Motor neuron (in vitro differentiated cells): Measurements from ENCODE around the gene GDF7. TPM values are rescaled to one million over a fixed set of nuclear protein-coding genes. Genes with fewer than 3 reads are reported as not detected.

Experiments used
- ATAC-seq, 8 experiments: fragments of 200-7000 bp; cut with Tn5 transposase; replicated peaks in 6 of 8; 2 replicates each; pipeline ENCODE4 v1.8.0; 2021; ENCODE audit warnings: mild to moderate bottlenecking in 8 of 8, moderate library complexity in 8 of 8
- H3K27ac ChIP-seq, 2 donors: fragments of 250-450 bp; sonication (Bioruptor Pico); 2 replicates each; pipeline ENCODE4 v1.9.0; 2021; ENCODE audit warnings: antibody characterized with exemption in 2 of 2, mild to moderate bottlenecking in 2 of 2, moderate library complexity in 1 of 2
- H3K4me1 ChIP-seq, 2 donors: fragments of 250-450 bp; sonication (Bioruptor Pico); replicated peaks in 1 of 2; 2 replicates each; pipeline ENCODE4 v1.6.1; 2021; ENCODE audit warnings: antibody characterized with exemption in 2 of 2, mild to moderate bottlenecking in 2 of 2, moderate library complexity in 1 of 2
- H3K4me3 ChIP-seq, 5 donors: fragments of 250-450 bp; sonication (Bioruptor Pico); 2 replicates each; pipeline ENCODE4 v1.9.0; 2021; ENCODE audit warnings: antibody characterized with exemption in 5 of 5, mild to moderate bottlenecking in 5 of 5, moderate library complexity in 4 of 5
- WGBS, 10 experiments: fragments of 450-650 bp; shearing (Covaris generic); methylation state at CpG; one replicate each; pipeline ENCODE4 v1.0.0; 2022; 5-methylcytosine and 5-hydroxymethylcytosine counted together
- in situ Hi-C, 9 experiments: fragments of 400-800 bp; cut with MboI; loops; one replicate each; pipeline ENCODE4 v1.15.0; 2021; ENCODE audit warnings: low sequenced_read_pairs in 9 of 9, low pct_unique_long_range_greater_than_20kb in 2 of 9; ENCODE audit not compliant: unreplicated experiment in 9 of 9
- total RNA-seq, 8 experiments: library from RNA; unstranded; fragments of 300-600 nt; gene quantifications; 2 replicates each; pipeline versions ENCODE4 v1.2.3 to v1.2.4, GENCODE V29; 2022

The GDF7 gene
- total RNA-seq, 8 experiments from 2014 or later: 0.22 to 4.7 (median 0.57) TPM

GRCh38 chr2:20667531-20668401, 822 bp downstream of the GDF7 start:
- Histone ChIP-seq H3K4me1 (peaks cover 0 to 4% of the 10 kb centered on the region in 2 donors), H3K27ac (no peak overlapping the region), H3K4me3 (peak overlapping the region; percentile 22 to 45 (median 38))
- WGBS, 10 experiments: 0 to 84% methylated on average over 1 to 5 of the region's 39 CpGs; no CpG with 5 or more reads in 8 of the 10 experiments
- in situ Hi-C loops: loop anchor here (10.0 to 25.0 kb wide), 4 partner anchors 270 to 445 kb away; partner anchors contain the start of gene TDRD15 (in 1 of the 9)
- ATAC-seq: peak in 4 of 8 experiments; percentile 7 to 27 (median 16)

GRCh38 chr2:20668451-20668850, 1.5 kb downstream of the GDF7 start:
- Histone ChIP-seq H3K27ac (no peak overlapping the region), H3K4me3 (no peak overlapping the region), H3K4me1 (peaks cover 0 to 4% of the 10 kb centered on the region in 2 donors)
- 58 to 100% (median 83%) methylated on average over 1 to 4 of the region's 6 CpGs; no CpG with 5 or more reads in 3 of the 10 experiments for WGBS, 10 experiments
- no peak for ATAC-seq
- in situ Hi-C loops: loop anchor here (10.0 to 25.0 kb wide), 4 partner anchors 269 to 444 kb away; partner anchors contain the start of gene TDRD15 (in 1 of the 9)

- no peak for ATAC-seq
- H3K4me3 ChIP-seq: no peak overlapping the region
- H3K4me1 ChIP-seq: peaks cover 0 to 4% of the 10 kb centered on the region in 2 donors
- 10 to 80% (median 34%) methylated on average over 1 to 6 of the region's 8 CpGs; no CpG with 5 or more reads in 3 of the 10 experiments for WGBS, 10 experiments
- in situ Hi-C loops: loop anchor here (10.0 to 25.0 kb wide), 4 partner anchors 268 to 443 kb away; partner anchors contain the start of gene TDRD15 (in 1 of the 9)
- no peak overlapping the region for H3K27ac ChIP-seq
Observed at GRCh38 chr2:20668871-20669475, 2.0 kb downstream of the GDF7 start.

- H3K27ac ChIP-seq: no peak overlapping the region
- ATAC-seq: no peak
- 0 to 82% (median 27%) methylated on average over 1 to 17 of the region's 45 CpGs; no CpG with 5 or more reads in 4 of the 10 experiments for WGBS, 10 experiments
- peaks cover 0 to 4% of the 10 kb centered on the region in 2 donors for H3K4me1 ChIP-seq
- no peak overlapping the region for H3K4me3 ChIP-seq
- in situ Hi-C loops: loop anchor here (10.0 to 25.0 kb wide), 4 partner anchors 268 to 443 kb away; partner anchors contain the start of gene TDRD15 (in 1 of the 9)
Observed at GRCh38 chr2:20669562-20670314, 2.8 kb downstream of the GDF7 start.

- in situ Hi-C loops: loop anchor here in 7 of 9 experiments (25.0 kb wide), 3 partner anchors 267 to 442 kb away; partner anchors contain the start of gene TDRD15 (in 1 of the 7)
- 15 to 88% (median 19%) methylated on average over 4 to 21 of the region's 83 CpGs; no CpG with 5 or more reads in 6 of the 10 experiments for WGBS, 10 experiments
- ATAC-seq: peak in 4 of 8 experiments; percentile 10 to 28 (median 23)
- Histone ChIP-seq H3K4me3 (no peak overlapping the region), H3K27ac (no peak overlapping the region), H3K4me1 (peaks cover 0 to 4% of the 10 kb centered on the region in 2 donors)
Observed at GRCh38 chr2:20670315-20671035, 3.5 kb downstream of the GDF7 start.

GRCh38 chr2:20671036-20671735, 4.2 kb downstream of the GDF7 start:
- H3K4me1 ChIP-seq: peaks cover 0 to 4% of the 10 kb centered on the region in 2 donors
- in situ Hi-C loops: loop anchor here in 7 of 9 experiments (25.0 kb wide), 3 partner anchors 266 to 441 kb away; partner anchors contain the start of gene TDRD15 (in 1 of the 7)

GRCh38 chr2:20671736-20672080, 4.8 kb downstream of the GDF7 start:
- in situ Hi-C loops: loop anchor here in 7 of 9 experiments (25.0 kb wide), 3 partner anchors 266 to 441 kb away; partner anchors contain the start of gene TDRD15 (in 1 of the 7)
- ATAC-seq: no peak
- Histone ChIP-seq H3K27ac (no peak overlapping the region), H3K4me1 (peaks cover 0 to 4% of the 10 kb centered on the region in 2 donors), H3K4me3 (no peak overlapping the region)
- WGBS, 10 experiments: 0 to 48% (median 16%) methylated on average over 3 to 11 of the region's 13 CpGs; no CpG with 5 or more reads in 1 of the 10 experiments

More at GRCh38 chr2:20671036-20671735, 4.2 kb downstream of the GDF7 start:
- no peak for ATAC-seq
- WGBS, 10 experiments: 3 to 77% (median 47%) methylated on average over 3 to 9 of the region's 60 CpGs; no CpG with 5 or more reads in 3 of the 10 experiments
- no peak overlapping the region for H3K27ac ChIP-seq
- no peak overlapping the region for H3K4me3 ChIP-seq

- in situ Hi-C loops: loop anchor here in 7 of 9 experiments (25.0 kb wide), 3 partner anchors 265 to 440 kb away; partner anchors contain the start of gene TDRD15 (in 1 of the 7)
- no peak overlapping the region for H3K27ac ChIP-seq
- ATAC-seq: no peak
- no peak overlapping the region for H3K4me3 ChIP-seq
- WGBS, 10 experiments: 0 to 59% (median 27%) methylated on average over 1 to 7 of the region's 18 CpGs; no CpG with 5 or more reads in 2 of the 10 experiments
- peaks cover 0 to 4% of the 10 kb centered on the region in 2 donors for H3K4me1 ChIP-seq
Observed at GRCh38 chr2:20672201-20672951, 5.4 kb downstream of the GDF7 start.

- H3K27ac ChIP-seq: no peak overlapping the region
- WGBS, 10 experiments: 25 to 100% (median 63%) methylated on average over 1 to 3 of the region's 5 CpGs; no CpG with 5 or more reads in 3 of the 10 experiments
- no peak overlapping the region for H3K4me3 ChIP-seq
- no peak for ATAC-seq
- no peaks in the 10 kb centered on the region for H3K4me1 ChIP-seq
- in situ Hi-C loops: loop anchor here in 7 of 9 experiments (25.0 kb wide), 3 partner anchors 264 to 439 kb away; partner anchors contain the start of gene TDRD15 (in 1 of the 7)
Observed at GRCh38 chr2:20673686-20674308, 6.9 kb downstream of the GDF7 start.

- in situ Hi-C loops: loop anchor here in 7 of 9 experiments (25.0 kb wide), 3 partner anchors 263 to 438 kb away; partner anchors contain the start of gene TDRD15 (in 1 of the 7)
- Histone ChIP-seq H3K4me3 (no peak overlapping the region), H3K27ac (no peak overlapping the region), H3K4me1 (no peaks in the 10 kb centered on the region)
- ATAC-seq: no peak
- 50 to 93% (median 71%) methylated on average over 2 to 10 of the region's 11 CpGs; no CpG with 5 or more reads in 1 of the 10 experiments for WGBS, 10 experiments
Observed at GRCh38 chr2:20674309-20674965, 7.5 kb downstream of the GDF7 start.
